K562 (cell line): ENCODE measurements around the gene WDR64. TPM values are rescaled to one million over a fixed set of nuclear protein-coding genes. Genes with fewer than 3 reads are reported as not detected.

Source experiments
- ATAC-seq: fragments of 200-7000 bp; cut with Tn5 transposase; 3 replicates; pipeline ENCODE4 v1.9.1; 2020; ENCODE audit warnings: moderate library complexity
- BruUV-seq: library from RNA; stranded (reverse); fragments of 400-500 nt; replicated peaks from 2 replicates; lab custom pipeline; 2021; lab: Mats Ljungman, UMichigan
- CTCF ChIA-PET: fragments of 300-600 bp; formaldehyde crosslinking; extraction: SDS; loops from one replicate; lab custom pipeline; 2021; ENCODE audit warnings: low intra/inter-chr PET ratio; lab: Yijun Ruan, JAX
- POLR2A ChIA-PET: fragments of 300-600, 350-650 bp; sonication (Branson Sonifier 250); formaldehyde crosslinking; extraction: SDS; loops from one replicate; lab custom pipeline; 2021; ENCODE audit warnings: antibody characterized with exemption, inconsistent platforms; lab: Yijun Ruan, JAX
- DNase-seq, 4 experiments: peaks; one replicate each; pipeline versions ENCODE4 v3.0.0 to v3.0.0-alpha.2; 2011 to 2018; ENCODE audit warnings: low spot score in 3 of 4, mixed read lengths in 3 of 4; ENCODE audit errors: extremely low read depth in 1 of 4
- FAIRE-seq: peaks from 2 replicates; lab custom pipeline; 2011; peaks lifted over from hg19 to GRCh38; lab: Jason Lieb, UNC
- H2AFZ ChIP-seq: 2 replicates; pipeline ENCODE4 v1.6.0; 2011; ENCODE audit warnings: low read depth, low read length, control low read depth, inconsistent platforms
- H3K27ac ChIP-seq: fragments of 200-600 bp; 3 replicates; pipeline ENCODE4 v1.8.0; 2011; ENCODE audit warnings: low read depth, mild to moderate bottlenecking, control low read depth, inconsistent platforms, low read length, moderate library complexity, mixed read lengths; ENCODE audit errors: extremely low read depth
- H3K27me3 ChIP-seq, 2 experiments: fragments of 300-600 bp in 1 of 2; 2 replicates in 1 of 2; 3 replicates in 1 of 2; pipeline versions ENCODE4 v1.6.0 to v1.8.0; 2011; ENCODE audit warnings: inconsistent platforms in 2 of 2, low read length in 2 of 2, mild to moderate bottlenecking in 1 of 2, mixed read lengths in 1 of 2, moderate library complexity in 1 of 2; ENCODE audit not compliant: control insufficient read depth in 2 of 2, insufficient read depth in 2 of 2
- H3K36me3 ChIP-seq: fragments of 300-600 bp; 3 replicates; pipeline ENCODE4 v1.8.0; 2011; ENCODE audit warnings: mild to moderate bottlenecking, low read length, inconsistent platforms; ENCODE audit not compliant: control insufficient read depth, insufficient read depth
- H3K4me1 ChIP-seq, 2 experiments: fragments of 200-600 bp in 1 of 2; replicated peaks in 1 of 2; 2 replicates in 1 of 2; 3 replicates in 1 of 2; pipeline versions ENCODE4 v1.5.1 to v1.8.0; 2011; ENCODE audit warnings: inconsistent platforms in 2 of 2, low read length in 2 of 2, mild to moderate bottlenecking in 1 of 2, mixed read lengths in 1 of 2, moderate library complexity in 1 of 2; ENCODE audit not compliant: control insufficient read depth in 2 of 2, insufficient read depth in 2 of 2
- H3K4me2 ChIP-seq: 2 replicates; pipeline ENCODE4 v1.6.1; 2011; ENCODE audit warnings: low read length, control low read depth, inconsistent platforms, mixed read lengths; ENCODE audit not compliant: insufficient read depth
- H3K4me3 ChIP-seq: fragments of 200-600 bp; sonication (generic), shearing (Covaris generic); 2 replicates; pipeline ENCODE4 v1.5.1; 2016; ENCODE audit warnings: control low read depth, inconsistent platforms
- H3K79me2 ChIP-seq: fragments of 200-600 bp; 3 replicates; pipeline ENCODE4 v1.8.0; 2011; ENCODE audit warnings: low read length, inconsistent platforms; ENCODE audit not compliant: control insufficient read depth, insufficient read depth
- H3K9ac ChIP-seq, 2 experiments: 2 replicates each; pipeline versions ENCODE4 v1.6.0 to v1.6.1; 2011; ENCODE audit warnings: low read depth in 2 of 2, low read length in 2 of 2, control low read depth in 1 of 2, inconsistent platforms in 1 of 2, mild to moderate bottlenecking in 1 of 2, mixed read lengths in 1 of 2; ENCODE audit not compliant: insufficient read depth in 1 of 2
- H3K9me1 ChIP-seq: one replicate; pipeline ENCODE4 v1.6.0; 2011; ENCODE audit warnings: inconsistent platforms, mild to moderate bottlenecking, low read length, moderate library complexity; ENCODE audit not compliant: control insufficient read depth, insufficient read depth
- H3K9me3 ChIP-seq: replicated peaks from 2 replicates; pipeline ENCODE4 v1.5.1; 2011; ENCODE audit warnings: low read depth, low read length, inconsistent platforms; ENCODE audit not compliant: control insufficient read depth, insufficient read depth
- H4K20me1 ChIP-seq: replicated peaks from 2 replicates; pipeline ENCODE4 v1.6.1; 2011; ENCODE audit warnings: low read length, inconsistent platforms, mixed read lengths; ENCODE audit not compliant: control insufficient read depth, insufficient read depth
- ARID3A ChIP-seq: IDR thresholded peaks from 2 replicates; pipeline ENCODE4 v1.6.1; 2012; ENCODE audit warnings: low read depth, low read length, improper control_type of control experiment, borderline replicate concordance
- BACH1 ChIP-seq: fragments of 200-800 bp; sonication (Bioruptor generic); IDR thresholded peaks from 2 replicates; pipeline ENCODE4 v1.6.1; 2016; ENCODE audit warnings: missing genetic modification characterization, missing compliant biosample characterization
- CC2D1A ChIP-seq: fragments of 450-650 bp; IDR thresholded peaks from 2 replicates; pipeline ENCODE4 v1.6.1; 2017; ENCODE audit warnings: mild to moderate bottlenecking
- CHCHD3 ChIP-seq: fragments of 250-450 bp; sonication (Bioruptor Pico); IDR thresholded peaks from 2 replicates; pipeline ENCODE4 v2.1.2; 2022; ENCODE audit warnings: mild to moderate bottlenecking
- CTBP1 ChIP-seq: fragments of 450-650 bp; IDR thresholded peaks from 2 replicates; pipeline ENCODE4 v1.6.1; 2016; ENCODE audit warnings: borderline replicate concordance
- ETV5 ChIP-seq: sonication (generic); formaldehyde crosslinking; IDR thresholded peaks from 2 replicates; pipeline ENCODE4 v1.4.0; 2020; ENCODE audit warnings: low read depth, mild to moderate bottlenecking, missing genetic modification reagents
- FOXM1 ChIP-seq, 2 experiments: fragments of 450-650 bp in 1 of 2; sonication (generic) in 1 of 2; formaldehyde crosslinking in 1 of 2; IDR thresholded peaks; 2 replicates each; pipeline versions ENCODE4 v1.6.1 to v1.9.0; 2017 to 2022; ENCODE audit warnings: low read depth in 2 of 2, mild to moderate bottlenecking in 2 of 2, missing genetic modification reagents in 1 of 2, moderate library complexity in 1 of 2
- GABPB2 ChIP-seq: fragments of 250-450 bp; sonication (Bioruptor Pico); conservative IDR thresholded peaks from 2 replicates; pipeline ENCODE4 v1.5.1; 2021; ENCODE audit warnings: mild to moderate bottlenecking
- ILF3 ChIP-seq: fragments of 450-650 bp; IDR thresholded peaks from 2 replicates; pipeline ENCODE4 v1.6.1; 2018; ENCODE audit warnings: antibody characterized with exemption, mild to moderate bottlenecking, moderate library complexity, borderline replicate concordance
- NCOA1 ChIP-seq: fragments of 450-650 bp; IDR thresholded peaks from 2 replicates; pipeline ENCODE4 v1.6.1; 2016; ENCODE audit warnings: low read depth
- NCOA2 ChIP-seq, 2 experiments: fragments of 450-650 bp; IDR thresholded peaks; 2 replicates each; pipeline ENCODE4 v1.6.1; 2018; ENCODE audit warnings: mild to moderate bottlenecking in 2 of 2, moderate library complexity in 1 of 2; ENCODE audit not compliant: partially characterized antibody in 2 of 2
- NFIC ChIP-seq: fragments of 450-650 bp; IDR thresholded peaks from 2 replicates; pipeline ENCODE4 v1.6.1; 2017; ENCODE audit warnings: mild to moderate bottlenecking, inconsistent platforms
- POLR2A ChIP-seq: fragments of 450-650 bp; conservative IDR thresholded peaks from 2 replicates; pipeline ENCODE4 v1.6.1; 2016
- RB1 ChIP-seq: fragments of 450-650 bp; IDR thresholded peaks from 2 replicates; pipeline ENCODE4 v1.6.1; 2017; ENCODE audit warnings: low read depth, mild to moderate bottlenecking
- TEAD1 ChIP-seq, 2 experiments: fragments of 450-650 bp in 1 of 2; sonication (generic) in 1 of 2; formaldehyde crosslinking; IDR thresholded peaks; 2 replicates each; pipeline versions ENCODE4 v1.4.0 to v1.8.0; 2020 to 2022; ENCODE audit warnings: mild to moderate bottlenecking in 2 of 2, missing genetic modification reagents in 1 of 2
- YY1 ChIP-seq, 3 experiments: IDR thresholded peaks; 2 replicates each; pipeline ENCODE4 v1.6.1; 2011; ENCODE audit warnings: low read length in 2 of 3, mild to moderate bottlenecking in 2 of 3, moderate library complexity in 2 of 3, borderline replicate concordance in 1 of 3, control low read depth in 1 of 3, low read depth in 1 of 3; ENCODE audit not compliant: insufficient read depth in 3 of 3, insufficient replicate concordance in 2 of 3, control insufficient read depth in 1 of 3, insufficient read length in 1 of 3; ENCODE audit errors: extremely low read depth in 1 of 3
- ZBTB2 ChIP-seq: fragments of 450-650 bp; IDR thresholded peaks from 2 replicates; pipeline ENCODE4 v1.6.1; 2016; ENCODE audit warnings: antibody characterized with exemption
- ZEB2 ChIP-seq: fragments of 450-650 bp; IDR thresholded peaks from 2 replicates; pipeline ENCODE4 v1.6.1; 2016
- ZNF263 ChIP-seq: sonication (generic); formaldehyde crosslinking; IDR thresholded peaks from 2 replicates; pipeline ENCODE4 v1.8.0; 2022; ENCODE audit warnings: mild to moderate bottlenecking, missing genetic modification reagents, borderline replicate concordance
- WGBS: fragments of 100-300 bp; shearing (Covaris generic); methylation state at CpG from one replicate; pipeline ENCODE4 v1.1.6; 2016; ENCODE audit warnings: low coverage, mixed read lengths; ENCODE audit not compliant: insufficient coverage; ENCODE audit errors: missing lambda C conversion rate; 5-methylcytosine and 5-hydroxymethylcytosine counted together
- in situ Hi-C: fragments of 300-500 bp; cut with MboI; formaldehyde crosslinking; loops from 4 replicates; pipeline ENCODE4 v1.15.0; 2018; ENCODE audit warnings: inconsistent platforms, mixed read lengths
- intact Hi-C: fragments of 100-400 bp; cut with micrococcal nuclease; formaldehyde crosslinking; loops from 2 replicates; pipeline ENCODE4 v1.14.2; 2022
- polyA plus RNA-seq, 8 experiments: library from polyadenylated mRNA; depleted of rRNA in 4 of 8; stranded (reverse) in 5 of 8; unstranded in 3 of 8; fragments of >200 nt; fragmentation: Nextera tagmentation in 2 of 8; fragmentation: Illumina TruSeq in 1 of 8; extraction: Ambion mirVana in 2 of 8; extraction: Trizol in 1 of 8; gene quantifications; 2 replicates each; pipeline versions ENCODE4 v1.2.1 to v1.2.3, GENCODE V29; 2011 to 2014; ENCODE audit warnings: inconsistent platforms in 1 of 8, missing spikeins in 1 of 8
- total RNA-seq, 7 experiments: library from RNA; depleted of rRNA in 6 of 7; stranded (reverse); fragments of >200 nt in 6 of 7; fragmentation: Illumina TruSeq in 2 of 7; extraction: Trizol in 2 of 7; gene quantifications; 2 replicates each; pipeline versions ENCODE4 v1.2.1 to v1.2.3, GENCODE V29; 2011 to 2021; ENCODE audit warnings: low replicate concordance in 1 of 7

WDR64 gene
- total and polyA plus RNA-seq, 9 of the 15 experiments (the other 6 are each of a cell fraction or from before 2014, with no cell fraction given), result 0.06 to 0.29 (median 0.19) TPM; not detected in 5

- 0% methylated on average over 6 of the region's 6 CpGs for WGBS
- Histone ChIP-seq H3K9me1 (no peaks in the 10 kb centered on the region), H3K4me3 (no peak overlapping the region), H3K27me3 (no peaks in the 10 kb centered on the region), H3K27ac (peak overlapping the region; percentile 94), H3K4me1 (peaks cover 15 to 51% of the 10 kb centered on the region in 2 experiments), H3K36me3 (no peaks in the 10 kb centered on the region), H2AFZ (peak overlapping the region; percentile 65), H3K9me3 (peaks cover 8% of the 10 kb centered on the region), H4K20me1 (no peaks in the 10 kb centered on the region), H3K79me2 (no peaks in the 10 kb centered on the region), H3K4me2 (peak overlapping the region; percentile 58), H3K9ac (peak overlapping the region in 1 of 2 experiments; percentile 50; a peak in 2 of 4 replicates)
- ChIA-PET CTCF (no interaction called here), POLR2A (interaction anchor here (0.6 to 1.0 kb wide), 6 partner anchors 11 to 140 kb away, joined by 3 to 5 read pairs (median 3); no protein-coding TSS in a partner anchor)
- DNase-seq (peak; percentile 87 to 90 (median 88)), ATAC-seq (peak; percentile 78), FAIRE-seq (peak; percentile 87)
- BruUV-seq, result no TSS peak
- in situ Hi-C loops (no loop called here), intact Hi-C loops (loop anchor here (1.0 to 5.0 kb wide), 4 partner anchors 59 to 169 kb away; no protein-coding TSS in a partner anchor)
- no peak for TF ChIP-seq GABPB2 (CRISPR knock-in tag)
- peak; percentile 97 for TF ChIP-seq ZEB2
- TF ChIP-seq ZBTB2, result peak; percentile 45; the same call in 1 of the 2 replicates
- peak; percentile 86 for TF ChIP-seq NFIC
- TF ChIP-seq POLR2A, result no peak
- TF ChIP-seq FOXM1 (IDR thresholded peaks at IDR 0.05; ENCODE audit: low read depth), result peak; percentile 92
- TF ChIP-seq FOXM1 (CRISPR knock-in tag; IDR thresholded peaks at IDR 0.05; ENCODE audit: low read depth), result no peak
- TF ChIP-seq ZNF263 (CRISPR knock-in tag), result no peak
- peak in 1 of 3 experiments; percentile 81 for TF ChIP-seq YY1 (IDR thresholded peaks at IDR 0.05; ENCODE audit: borderline replicate concordance in 1 of 3, control insufficient read depth in 1 of 3, extremely low read depth in 1 of 3, insufficient read depth in 3 of 3, insufficient read length in 1 of 3, insufficient replicate concordance in 2 of 3, low read depth in 1 of 3, low read length in 2 of 3)
- 0 out of 4 replicates have a peak, but pooled peaks of 1 of the 2 experiments have one; percentile 20 for TF ChIP-seq TEAD1 (CRISPR knock-in tag; IDR thresholded peaks at IDR 0.05)
- TF ChIP-seq CC2D1A, result peak; percentile 97
- peak; percentile 40; the same call in 1 of the 2 replicates for TF ChIP-seq CTBP1
- peak; percentile 14; the same call in 1 of the 2 replicates for TF ChIP-seq ETV5 (CRISPR knock-in tag)
- TF ChIP-seq BACH1, result 0 out of 2 replicates have a peak, but pooled peaks have one; percentile 1
- peak; percentile 90 for TF ChIP-seq NCOA1
- peak; percentile 69 to 76 for TF ChIP-seq NCOA2 (IDR thresholded peaks at IDR 0.05; ENCODE audit: partially characterized antibody in 2 of 2)
- TF ChIP-seq ILF3, result 0 out of 2 replicates have a peak, but pooled peaks have one; percentile 0
- no peak for TF ChIP-seq CHCHD3
- peak; percentile 97 for TF ChIP-seq ARID3A
- TF ChIP-seq RB1, result 0 out of 2 replicates have a peak, but pooled peaks have one; percentile 12
Measured at GRCh38 chr1:241696172-241696814, 44.2 kb downstream of the WDR64 start.
